Mucosa of gallbladder (tissue), 1 donor: Measurements from ENCODE around the gene NR1H3. TPM values are rescaled to one million over a fixed set of nuclear protein-coding genes. Genes with fewer than 3 reads are reported as not detected.
A peak's percentile ranks its signal among the peaks of the same experiment; 100 is the strongest.

Experiments used
- DNase-seq: peaks from one replicate; pipeline ENCODE4 v3.0.0-alpha.2; 2020; ENCODE audit warnings: low spot score
- total RNA-seq: library from RNA; stranded (reverse); gene quantifications from one replicate; pipeline ENCODE4 v1.2.1, GENCODE V29; 2021
- donor health status: DM: no; HTN: no; CAD: no.

The NR1H3 gene
- total RNA-seq, 1 donor from 2014 or later, result 33.5 TPM

DNA sequence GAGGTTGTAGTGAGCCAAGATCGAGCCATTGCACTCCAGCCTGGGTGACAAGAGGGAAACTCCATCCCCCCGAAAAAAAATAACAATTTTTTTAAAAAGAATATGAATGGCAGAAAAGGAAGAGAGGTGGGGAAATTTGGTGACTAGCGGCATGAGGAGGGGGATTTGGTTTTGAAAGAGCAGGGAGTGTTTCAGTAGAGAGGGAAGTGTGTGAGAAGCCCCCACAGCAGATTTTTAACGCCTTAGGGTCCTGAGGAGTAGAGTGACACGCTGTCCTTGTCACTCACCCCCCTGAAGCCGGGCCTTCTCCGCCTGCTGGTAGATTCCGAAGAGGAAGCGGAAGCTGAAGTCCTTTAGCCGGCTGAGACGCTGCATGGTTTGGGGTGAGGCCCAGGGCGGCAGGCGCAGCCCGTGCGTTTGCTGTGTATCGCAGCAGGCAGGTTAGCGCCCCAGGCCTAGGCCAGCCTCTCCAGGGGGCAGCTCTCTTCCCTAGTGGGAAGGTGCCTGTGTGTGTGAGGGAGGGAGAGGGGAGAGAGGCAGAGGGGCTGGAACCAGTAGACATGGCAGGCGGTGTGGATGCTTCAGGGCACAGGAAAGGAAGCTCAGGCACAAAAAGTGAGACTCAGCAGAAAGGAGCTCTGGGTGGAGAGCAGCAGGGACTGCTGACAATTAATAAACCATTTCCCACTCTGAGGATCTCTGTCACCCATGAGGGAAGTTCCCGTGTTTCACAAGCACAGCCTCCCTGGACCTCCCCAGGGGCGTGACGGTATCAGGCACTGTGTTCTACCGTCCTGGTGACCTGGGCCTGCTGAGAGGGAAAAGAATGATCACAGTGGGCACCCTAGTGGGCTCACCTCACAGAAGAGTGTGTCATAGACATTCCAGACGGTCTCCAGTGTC is 13.1 kb upstream of the NR1H3 start:
- DNase-seq, result no peak

- no peak for DNase-seq
Observed at GRCh38 chr11:47245611-47246357, 12.0 kb upstream of the NR1H3 start.

- DNase-seq, result no peak
Observed at GRCh38 chr11:47247502-47247901, 10.3 kb upstream of the NR1H3 start.

- DNase-seq, result no peak
Observed at GRCh38 chr11:47248304-47248663, 9.5 kb upstream of the NR1H3 start.

- DNase-seq, result peak; percentile 89
Observed at GRCh38 chr11:47248664-47249377, 9.0 kb upstream of the NR1H3 start, which contains the start of gene ACP2. TSS of gene ACP2 (minus strand) at chr11:47248814. CDS start at chr11:47248789, 25 bp downstream.

GRCh38 chr11:47249378-47249715 is 8.4 kb upstream of the NR1H3 start:
- DNase-seq, result no peak

DNA sequence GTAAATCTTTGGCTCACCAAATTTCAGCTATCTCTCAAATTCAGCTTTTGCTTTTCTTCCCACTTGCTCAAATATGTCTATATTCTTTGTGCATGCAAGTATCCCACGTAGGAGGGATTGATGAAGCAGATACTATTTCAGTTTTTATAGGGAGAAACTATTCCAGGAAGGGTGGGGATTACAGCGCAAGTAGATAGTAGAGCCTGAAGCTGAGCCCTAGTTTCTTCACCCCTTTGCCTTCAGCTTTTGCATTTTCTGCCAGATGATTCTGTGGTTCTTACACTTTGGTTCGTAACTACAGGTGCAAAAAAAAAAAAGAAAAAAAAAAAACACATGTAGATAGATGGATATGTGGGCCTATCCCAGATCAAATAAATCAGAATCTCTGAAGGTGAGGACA is 6.0 kb upstream of the NR1H3 start:
- no peak for DNase-seq

GRCh38 chr11:47253660-47254059 is 4.1 kb upstream of the NR1H3 start:
- DNase-seq, result no peak

- DNase-seq, result no peak
Observed at GRCh38 chr11:47254386-47254785, 3.4 kb upstream of the NR1H3 start.

- no peak for DNase-seq
Observed at GRCh38 chr11:47256374-47256773, 1.4 kb upstream of the NR1H3 start.

DNA sequence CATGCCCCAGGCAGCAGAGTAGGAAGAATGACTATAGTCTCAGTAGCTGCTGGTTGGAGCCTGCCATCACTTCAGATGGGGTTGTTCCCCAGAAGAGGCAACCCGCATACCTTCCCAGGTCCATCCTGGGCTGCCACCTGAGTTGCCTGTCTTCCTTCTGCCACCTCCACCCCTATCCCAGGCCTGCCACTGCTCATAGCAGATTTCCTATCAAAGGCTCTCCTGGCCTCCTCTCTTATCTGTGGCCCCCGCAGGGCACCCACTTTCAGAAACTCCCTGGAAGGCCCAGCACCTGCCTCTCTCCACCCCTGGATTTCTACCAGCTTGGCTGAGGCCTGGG is 649 bp upstream of the NR1H3 start:
- no peak for DNase-seq

GRCh38 chr11:47258317-47258902 is 614 bp downstream of the NR1H3 start:
- DNase-seq, result no peak

GRCh38 chr11:47259232-47259977 is 1.6 kb downstream of the NR1H3 start:
- no peak for DNase-seq

GRCh38 chr11:47260366-47260765 is 2.6 kb downstream of the NR1H3 start:
- no peak for DNase-seq

GRCh38 chr11:47261291-47261800 is 3.5 kb downstream of the NR1H3 start:
- no peak for DNase-seq

DNA sequence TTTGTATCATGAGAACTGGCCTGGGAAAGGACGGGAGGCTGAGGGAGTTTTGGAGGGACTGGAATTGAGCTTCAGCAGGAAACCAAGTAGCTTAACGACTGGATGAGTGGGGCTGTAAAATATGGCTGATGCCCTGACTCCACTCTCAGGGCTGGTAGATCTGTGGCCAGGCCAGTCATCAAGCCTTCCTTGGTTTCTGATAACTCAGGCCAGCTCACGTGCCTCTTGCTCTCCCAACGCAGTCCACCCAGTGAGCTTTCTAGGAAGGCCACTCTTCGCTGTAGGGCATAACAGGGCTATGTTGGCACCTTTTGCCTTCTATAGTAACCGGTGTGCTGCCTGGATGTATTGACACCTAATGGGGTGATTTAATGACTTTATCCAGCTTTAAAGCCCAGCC is 6.3 kb downstream of the NR1H3 start:
- no peak for DNase-seq

DNA sequence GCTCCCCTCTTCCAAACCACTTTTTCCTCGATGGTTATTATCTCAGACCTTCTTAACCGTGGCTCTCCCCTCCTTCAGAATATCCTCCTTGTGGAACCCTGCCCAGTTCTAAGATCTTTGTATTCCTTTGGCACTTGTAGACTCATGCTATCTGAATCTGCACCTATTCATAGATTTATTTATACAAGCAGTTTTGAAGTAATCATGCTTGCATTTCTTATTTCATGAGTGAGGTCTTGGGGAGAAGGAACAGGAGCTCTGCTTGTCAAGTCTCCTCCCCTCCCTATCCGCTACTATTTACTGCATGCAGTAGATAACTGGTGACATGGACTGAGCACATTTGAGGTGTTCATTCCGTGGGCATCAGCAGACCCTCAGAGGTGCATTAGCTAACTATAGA is 6.7 kb downstream of the NR1H3 start:
- DNase-seq, result no peak

DNA sequence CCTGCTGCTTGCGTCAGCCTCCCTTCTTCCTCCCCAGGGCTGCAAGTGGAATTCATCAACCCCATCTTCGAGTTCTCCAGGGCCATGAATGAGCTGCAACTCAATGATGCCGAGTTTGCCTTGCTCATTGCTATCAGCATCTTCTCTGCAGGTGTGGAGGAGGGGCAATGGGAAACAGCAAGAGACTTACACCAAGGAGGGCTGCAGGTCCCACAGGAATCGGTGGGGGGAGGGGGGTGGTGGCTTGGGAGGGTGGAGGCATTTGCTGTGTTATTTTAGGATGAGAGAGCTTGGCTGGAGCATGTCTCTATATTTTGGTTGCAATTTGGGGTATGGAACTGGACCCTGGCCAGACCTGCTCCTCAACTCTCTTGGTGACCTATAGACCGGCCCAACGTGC is 10.1 kb downstream of the NR1H3 start:
- DNase-seq, result no peak

- no peak for DNase-seq
Observed at GRCh38 chr11:47268448-47269001, 10.7 kb downstream of the NR1H3 start.

DNA sequence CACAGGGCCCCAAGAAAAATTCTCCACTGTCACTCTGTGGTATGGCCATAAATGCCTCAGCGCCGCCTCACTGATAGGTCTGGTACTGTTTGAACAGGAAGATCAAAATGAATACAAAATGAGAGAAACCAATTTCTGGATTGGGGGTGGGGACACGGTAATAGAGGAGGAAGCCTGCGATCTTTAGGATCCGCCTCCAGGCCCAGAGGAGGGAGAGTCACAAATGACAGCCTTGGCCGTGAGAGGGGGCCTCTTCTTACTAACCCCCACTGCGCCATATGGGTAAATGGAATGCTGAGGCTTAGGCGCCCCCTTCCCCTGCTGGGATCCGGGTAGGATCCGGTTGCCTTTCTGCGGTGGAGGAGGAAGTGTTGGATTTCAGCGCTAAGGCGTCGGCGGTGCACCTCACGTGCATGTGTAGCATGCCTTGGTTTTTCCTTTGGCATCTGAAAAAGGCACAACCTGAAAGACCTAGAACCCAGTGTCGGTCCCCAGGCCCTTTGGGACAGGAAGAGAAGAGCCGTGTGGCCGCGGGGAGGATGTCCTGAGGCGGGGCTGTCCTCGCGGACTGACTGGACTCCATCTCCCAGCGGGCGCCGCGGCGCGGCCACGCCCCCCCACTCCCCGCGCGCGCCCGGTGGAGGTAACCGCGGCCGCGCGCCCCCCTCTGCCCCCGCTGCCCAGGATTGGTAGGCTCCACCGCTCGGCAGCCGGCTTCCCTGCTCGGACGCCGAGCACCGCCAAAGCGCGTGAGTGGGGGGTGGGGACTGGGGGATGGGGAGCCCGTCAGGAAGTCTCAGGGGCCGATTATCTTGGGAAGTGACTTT is 11.4 kb downstream of the NR1H3 start:
- DNase-seq, result peak; percentile 91
